Left hindlimb (tissue), 1 donor: ENCODE data around the gene ADK.

Experiments
- DNase-seq: peaks from one replicate; pipeline ENCODE4 v3.0.0-alpha.2; 2018

ADK gene

GRCh38 chr10:74634995-74635536 lies 484.0 kb downstream of the ADK start:
- no peak for DNase-seq

- DNase-seq = no peak
Observed at GRCh38 chr10:74635655-74636054, 484.6 kb downstream of the ADK start.

- no peak for DNase-seq
Observed at GRCh38 chr10:74637685-74638084, 486.7 kb downstream of the ADK start.

GRCh38 chr10:74640134-74640921 lies 489.3 kb downstream of the ADK start:
- no peak for DNase-seq

- no peak for DNase-seq
Observed at GRCh38 chr10:74641659-74642058, 490.6 kb downstream of the ADK start.

- DNase-seq = no peak
Observed at GRCh38 chr10:74642901-74643595, 492.0 kb downstream of the ADK start.

GRCh38 chr10:74643596-74643975 lies 492.6 kb downstream of the ADK start:
- no peak for DNase-seq

GRCh38 chr10:74644738-74645137 lies 493.7 kb downstream of the ADK start:
- DNase-seq = no peak

- DNase-seq = no peak
Observed at GRCh38 chr10:74645692-74646091, 494.7 kb downstream of the ADK start.

- no peak for DNase-seq
Observed at GRCh38 chr10:74650613-74651012, 499.6 kb downstream of the ADK start.

- no peak for DNase-seq
Observed at GRCh38 chr10:74651565-74651964, 500.5 kb downstream of the ADK start.

GRCh38 chr10:74652664-74653063 lies 501.6 kb downstream of the ADK start:
- no peak for DNase-seq

GRCh38 chr10:74658511-74658910 lies 507.5 kb downstream of the ADK start:
- DNase-seq = no peak

GRCh38 chr10:74662635-74663034 lies 511.6 kb downstream of the ADK start:
- no peak for DNase-seq

GRCh38 chr10:74669210-74669609 lies 518.2 kb downstream of the ADK start:
- DNase-seq = no peak

GRCh38 chr10:74671716-74672115 lies 520.7 kb downstream of the ADK start:
- DNase-seq = no peak

GRCh38 chr10:74672430-74673165 lies 521.6 kb downstream of the ADK start:
- no peak for DNase-seq

- no peak for DNase-seq
Observed at GRCh38 chr10:74674927-74675326, 523.9 kb downstream of the ADK start.

GRCh38 chr10:74675484-74675883 lies 524.5 kb downstream of the ADK start:
- DNase-seq = no peak

GRCh38 chr10:74677951-74678350 lies 526.9 kb downstream of the ADK start:
- DNase-seq = no peak

GRCh38 chr10:74681917-74682627 lies 531.1 kb downstream of the ADK start:
- no peak for DNase-seq

GRCh38 chr10:74683067-74683466 lies 532.0 kb downstream of the ADK start:
- DNase-seq = no peak
